B cell (primary cell): ENCODE measurements around the gene NDST1.

Experiments
- CTCF ChIP-seq: fragments of 200-600 bp; IDR thresholded peaks from one replicate; pipeline ENCODE4 v1.8.0; 2022; ENCODE audit warnings: antibody characterized with exemption, mild to moderate bottlenecking
- EZH2 ChIP-seq: IDR thresholded peaks from 2 replicates; pipeline ENCODE4 v1.6.1; 2012; ENCODE audit warnings: borderline replicate concordance, low read depth, mild to moderate bottlenecking, moderate library complexity, low read length; ENCODE audit not compliant: insufficient read depth, poor library complexity, severe bottlenecking

GRCh38 chr5:150588596-150588890, 80.6 kb downstream of the NDST1 start:
- no peak for TF ChIP-seq CTCF
- TF ChIP-seq EZH2: no peak
